Activated B cell treated with CpG ODN at 0.5 μM for 24 hours (primary cell): ENCODE data around the gene ANXA7. TPM values are rescaled to one million over a fixed set of nuclear protein-coding genes. Genes with fewer than 3 reads are reported as not detected.

Experiments used
- ATAC-seq: fragments of 200-7000 bp; cut with Tn5 transposase; one replicate; pipeline ENCODE4 v1.10.0; 2021; ENCODE audit warnings: low read depth, mild to moderate bottlenecking, moderate library complexity
- CTCF ChIA-PET: fragments of 350-600 bp; sonication (Branson Sonifier 250); formaldehyde crosslinking; loops from one replicate; lab custom pipeline; 2021; ENCODE audit warnings: antibody characterized with exemption; lab: Charles Lee
- POLR2A ChIA-PET: fragments of 350-600 bp; sonication (Branson Sonifier 250); formaldehyde crosslinking; loops from one replicate; lab custom pipeline; 2021; ENCODE audit warnings: antibody characterized with exemption; lab: Charles Lee
- DNase-seq: peaks from one replicate; pipeline ENCODE4 v3.0.0; 2022
- H3K27ac Mint-ChIP-seq: one replicate; pipeline ENCODE4 v1.8.0; 2020; ENCODE audit warnings: mixed read lengths
- H3K27me3 Mint-ChIP-seq: one replicate; pipeline ENCODE4 v1.8.0; 2021; ENCODE audit warnings: mixed read lengths
- H3K36me3 Mint-ChIP-seq: one replicate; pipeline ENCODE4 v1.8.0; 2021; ENCODE audit warnings: low read depth, mixed read lengths
- H3K4me1 Mint-ChIP-seq: one replicate; pipeline ENCODE4 v1.8.0; 2021; ENCODE audit warnings: mixed read lengths
- H3K4me3 Mint-ChIP-seq: one replicate; pipeline ENCODE4 v1.8.0; 2020; ENCODE audit warnings: mild to moderate bottlenecking, mixed read lengths
- H3K9me3 Mint-ChIP-seq: one replicate; pipeline ENCODE4 v1.8.0; 2020; ENCODE audit warnings: mixed read lengths
- CTCF ChIP-seq: fragments of 200-600 bp; IDR thresholded peaks from one replicate; pipeline ENCODE4 v1.8.0; 2022; ENCODE audit warnings: antibody characterized with exemption, mild to moderate bottlenecking
- intact Hi-C: fragments of 100-400 bp; cut with micrococcal nuclease; formaldehyde crosslinking; loops from one replicate; pipeline ENCODE4 v1.15.1; 2024
- total RNA-seq: library from RNA; stranded (reverse); gene quantifications from 2 replicates; pipeline ENCODE4 v1.2.3, GENCODE V29; 2022

The ANXA7 gene
- total RNA-seq, 1 donor from 2014 or later: 150 TPM

GRCh38 chr10:73359492-73359891 lies 54.4 kb downstream of the ANXA7 start:
- intact Hi-C loops: loop anchor here (2.0 kb wide), 1 partner anchor 107 kb away; the partner anchor contains the start of gene MRPS16
- TF ChIP-seq CTCF: no peak
- Mint-ChIP-seq H3K4me3 (no peak overlapping the region), H3K9me3 (no peaks in the 10 kb centered on the region), H3K27ac (no peak overlapping the region), H3K4me1 (peaks cover 14% of the 10 kb centered on the region), H3K27me3 (peaks cover 2% of the 10 kb centered on the region), H3K36me3 (peaks cover 10% of the 10 kb centered on the region)
- ATAC-seq (no peak), DNase-seq (no peak)
- CTCF ChIA-PET: no interaction called here
- POLR2A ChIA-PET: interaction anchor here (1.2 to 2.6 kb wide), 2 partner anchors 54 to 136 kb away, joined by 6 to 10 read pairs; partner anchors contain the start of gene PPP3CB

- H3K36me3 Mint-ChIP-seq: peaks cover 7% of the 10 kb centered on the region
- ATAC-seq (peak; percentile 98), DNase-seq (peak; percentile 77)
- H3K27ac Mint-ChIP-seq: peak within 1 kb of the TSS; percentile 91
- TF ChIP-seq CTCF: no peak
- H3K9me3 Mint-ChIP-seq: no peaks in the 10 kb centered on the region
- POLR2A ChIA-PET: interaction anchor here (0.6 to 2.6 kb wide), 4 partner anchors 54 to 507 kb away, joined by 3 to 10 read pairs (median 6); partner anchors contain the start of gene PPP3CB
- peaks cover 2% of the 10 kb centered on the region for H3K27me3 Mint-ChIP-seq
- CTCF ChIA-PET: interaction anchor here (1.5 kb wide), 1 partner anchor 261 kb away, joined by 3 read pairs; no protein-coding TSS in a partner anchor
- H3K4me3 Mint-ChIP-seq: peak within 1 kb of the TSS; percentile 97
- H3K4me1 Mint-ChIP-seq: peaks cover 14% of the 10 kb centered on the region
- intact Hi-C loops: loop anchor here (1.0 to 2.0 kb wide), 3 partner anchors 56 to 111 kb away; partner anchors contain the start of genes ANXA7, DNAJC9 and MRPS16
Observed at GRCh38 chr10:73358331-73359279, 55.3 kb downstream of the ANXA7 start, which contains the start of gene CFAP70. Gene CFAP70, minus strand, starts transcription at chr10:73358864. Its CDS starts 4,068 bp downstream, at chr10:73354796.

GRCh38 chr10:73357821-73358220 lies 56.0 kb downstream of the ANXA7 start:
- intact Hi-C loops: loop anchor here (1.0 to 2.0 kb wide), 3 partner anchors 56 to 111 kb away; partner anchors contain the start of genes ANXA7, DNAJC9 and MRPS16
- ChIA-PET POLR2A (interaction anchor here (0.6 to 2.6 kb wide), 3 partner anchors 111 to 402 kb away, joined by 3 to 10 read pairs (median 3); partner anchors contain the start of genes DNAJC9 and PPP3CB), CTCF (interaction anchor here (1.5 kb wide), 1 partner anchor 261 kb away, joined by 3 read pairs; no protein-coding TSS in a partner anchor)
- no peak for ATAC-seq
- TF ChIP-seq CTCF: no peak
- no peak for DNase-seq
- peaks cover 2% of the 10 kb centered on the region for H3K27me3 Mint-ChIP-seq
- peak overlapping the region; percentile 97 for H3K4me3 Mint-ChIP-seq
- H3K36me3 Mint-ChIP-seq: peaks cover 7% of the 10 kb centered on the region
- no peaks in the 10 kb centered on the region for H3K9me3 Mint-ChIP-seq
- peaks cover 14% of the 10 kb centered on the region for H3K4me1 Mint-ChIP-seq
- peak overlapping the region; percentile 19 for H3K27ac Mint-ChIP-seq

- Mint-ChIP-seq H3K36me3 (peaks cover 7% of the 10 kb centered on the region), H3K9me3 (no peaks in the 10 kb centered on the region), H3K4me3 (peak overlapping the region; percentile 59), H3K27ac (no peak overlapping the region), H3K27me3 (peaks cover 2% of the 10 kb centered on the region), H3K4me1 (peaks cover 14% of the 10 kb centered on the region)
- TF ChIP-seq CTCF: no peak
- no peak for DNase-seq
- intact Hi-C loops: no loop called here
- no peak for ATAC-seq
- CTCF ChIA-PET: interaction anchor here (1.5 kb wide), 1 partner anchor 260 kb away, joined by 3 read pairs; no protein-coding TSS in a partner anchor
- POLR2A ChIA-PET: interaction anchor here (1.4 to 2.6 kb wide), 2 partner anchors 110 to 139 kb away, joined by 3 to 10 read pairs; partner anchors contain the start of genes DNAJC9 and PPP3CB
Observed at GRCh38 chr10:73357166-73357565, 56.7 kb downstream of the ANXA7 start.
